ENCODE measurements around the gene CLASP1.
"Not testable (repeated sequence)": the region's sequence is repeated elsewhere in the genome, so short reads cannot be mapped to it uniquely, and the experiment has no call there.

CLASP1 gene

GRCh38 chr2:121346407-121346806 lies 302.9 kb downstream of the CLASP1 start:
- no peak overlapping the region for H3K4me3 ChIP-seq (ENCODE audit: low read length)
- peak; percentile 60 for DNase-seq (ENCODE audit: low read depth)
- no peak for TF ChIP-seq CTCF (IDR thresholded peaks at IDR 0.05; ENCODE audit: insufficient read depth, low read depth, low read length, missing control alignments)

GRCh38 chr2:121345887-121346286 lies 303.4 kb downstream of the CLASP1 start:
- TF ChIP-seq CTCF (IDR thresholded peaks at IDR 0.05; ENCODE audit: insufficient read depth, low read depth, low read length, missing control alignments) = no peak
- DNase-seq (ENCODE audit: low read depth) = no peak
- no peak overlapping the region for H3K4me3 ChIP-seq (ENCODE audit: low read length)

DNA sequence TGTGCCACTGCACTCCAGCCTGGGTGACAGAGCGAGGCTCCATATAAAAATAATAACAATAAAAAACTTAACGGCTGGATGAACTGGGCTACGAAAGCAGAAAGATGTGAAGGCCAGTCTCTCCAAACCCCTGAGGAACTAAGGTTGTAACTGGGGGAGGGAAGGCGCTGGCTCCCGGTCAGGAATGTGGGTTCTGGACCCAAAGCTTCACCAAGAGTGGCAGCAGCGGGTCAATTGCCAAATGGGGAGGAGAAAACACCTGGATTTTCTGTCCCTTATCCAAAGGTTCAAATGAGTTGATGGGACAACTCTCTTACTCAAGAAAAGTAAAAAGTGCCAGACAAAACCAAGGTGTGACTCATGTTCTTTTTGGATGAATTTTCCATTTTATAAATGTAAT lies 304.2 kb downstream of the CLASP1 start:
- DNase-seq (ENCODE audit: low read depth) = no peak
- no peak for TF ChIP-seq CTCF (IDR thresholded peaks at IDR 0.05; ENCODE audit: insufficient read depth, low read depth, low read length, missing control alignments)
- H3K4me3 ChIP-seq (ENCODE audit: low read length) = no peak overlapping the region

DNA sequence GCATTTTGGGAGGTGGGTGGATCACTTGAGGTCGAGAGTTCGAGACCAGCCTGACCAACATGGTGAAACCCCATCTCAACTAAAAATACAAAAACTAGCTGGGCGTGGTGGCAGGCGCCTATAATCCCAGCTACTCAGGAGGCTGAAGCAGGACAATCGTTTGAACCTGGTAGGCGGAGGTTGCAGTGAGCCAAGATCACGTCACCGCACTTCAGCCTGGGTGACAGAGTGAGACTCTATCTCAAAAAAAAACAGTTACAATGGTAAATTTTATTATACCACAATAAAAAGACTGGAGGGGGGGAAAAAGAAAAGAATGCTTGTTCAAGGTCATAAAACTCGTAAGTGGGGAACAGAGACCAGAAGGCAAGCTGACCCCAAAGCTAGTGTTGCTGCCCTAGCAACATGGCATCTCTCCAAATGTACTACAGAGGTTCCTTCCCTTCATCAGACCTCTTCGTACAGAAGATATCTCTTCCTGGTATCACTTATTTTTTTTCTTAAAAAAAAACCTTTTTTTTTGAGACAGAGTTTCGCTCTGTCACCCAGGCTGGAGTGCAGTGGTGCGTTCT lies 305.3 kb downstream of the CLASP1 start:
- H3K4me3 ChIP-seq (ENCODE audit: low read length); DNase-seq (ENCODE audit: low read depth): not testable (repeated sequence)

- DNase-seq (ENCODE audit: low read depth) = no peak
- no peak for TF ChIP-seq CTCF (IDR thresholded peaks at IDR 0.05; ENCODE audit: insufficient read depth, low read depth, low read length, missing control alignments)
- H3K4me3 ChIP-seq (ENCODE audit: low read length) = no peak overlapping the region
Observed at GRCh38 chr2:121343191-121343590, 306.1 kb downstream of the CLASP1 start.

- no peak for TF ChIP-seq CTCF (IDR thresholded peaks at IDR 0.05; ENCODE audit: insufficient read depth, low read depth, low read length, missing control alignments)
- no peak for DNase-seq (ENCODE audit: low read depth)
- H3K4me3 ChIP-seq (ENCODE audit: low read length) = no peak overlapping the region
Observed at GRCh38 chr2:121342751-121343150, 306.5 kb downstream of the CLASP1 start.

DNA sequence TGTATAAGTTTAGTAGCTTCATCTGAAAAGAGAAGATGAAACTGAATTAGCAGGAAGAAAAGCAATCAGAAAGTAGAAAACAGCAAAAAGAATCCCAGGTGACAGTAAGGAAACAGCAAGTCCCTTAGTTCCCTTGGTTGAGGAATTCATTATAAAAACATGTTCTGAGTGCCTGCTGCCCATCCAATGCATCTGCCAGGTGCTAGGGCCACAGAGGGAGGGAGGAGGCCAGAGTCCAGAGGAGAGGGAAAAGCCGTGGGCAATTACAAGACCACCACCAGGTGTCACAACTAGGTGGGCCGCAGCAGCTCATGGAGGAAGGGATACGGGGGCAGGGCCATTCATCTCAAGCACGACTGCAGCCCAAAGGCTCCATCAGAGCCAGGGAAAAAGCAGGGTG lies 308.3 kb downstream of the CLASP1 start:
- DNase-seq (ENCODE audit: low read depth) = no peak
- no peak for TF ChIP-seq CTCF (IDR thresholded peaks at IDR 0.05; ENCODE audit: insufficient read depth, low read depth, low read length, missing control alignments)
- no peak overlapping the region for H3K4me3 ChIP-seq (ENCODE audit: low read length)
